IPS DF 19.7 (cell line): ENCODE results near the gene MEST.
"Not testable (repeated sequence)": the region's sequence is repeated elsewhere in the genome, so short reads cannot be mapped to it uniquely, and the experiment has no call there.

Experiments
- DNase-seq: peaks from one replicate; pipeline ENCODE4 v3.0.0-alpha.2; 2013; ENCODE audit warnings: low read depth, low spot score

The MEST gene

GRCh38 chr7:130491841-130492522 is at the start of gene MEST:
Gene MEST (plus strand): TSS chr7:130492085. CDS start chr7:130492314, 229 bp downstream.
- no peak for DNase-seq

GRCh38 chr7:130442601-130443000 is 49.3 kb upstream of the MEST start:
- no peak for DNase-seq

- no peak for DNase-seq
These were observed 47.7 kb upstream of the MEST start for GRCh38 chr7:130444234-130444633.

- no peak for DNase-seq
These were observed 47.0 kb upstream of the MEST start for GRCh38 chr7:130444751-130445407.

- DNase-seq: no peak
These were observed 45.6 kb upstream of the MEST start for GRCh38 chr7:130446259-130446658.

- DNase-seq: not testable (repeated sequence)
These were observed 40.5 kb upstream of the MEST start for GRCh38 chr7:130451344-130451743.

- no peak for DNase-seq
These were observed 38.9 kb upstream of the MEST start for GRCh38 chr7:130452951-130453350.

GRCh38 chr7:130454959-130455358 is 36.9 kb upstream of the MEST start:
- no peak for DNase-seq

- no peak for DNase-seq
These were observed 33.6 kb upstream of the MEST start for GRCh38 chr7:130458257-130458656.

- no peak for DNase-seq
These were observed 30.6 kb upstream of the MEST start for GRCh38 chr7:130461272-130461671.

- no peak for DNase-seq
These were observed 28.1 kb upstream of the MEST start for GRCh38 chr7:130463553-130464434.

- no peak for DNase-seq
These were observed 23.3 kb upstream of the MEST start for GRCh38 chr7:130468612-130469011.

- DNase-seq: no peak
These were observed 19.9 kb upstream of the MEST start for GRCh38 chr7:130471974-130472373.

GRCh38 chr7:130473289-130473688 is 18.6 kb upstream of the MEST start:
- no peak for DNase-seq

- DNase-seq: no peak
These were observed 18.0 kb upstream of the MEST start for GRCh38 chr7:130473876-130474275.

GRCh38 chr7:130475776-130476175 is 16.1 kb upstream of the MEST start:
- no peak for DNase-seq

GRCh38 chr7:130476297-130477150 is 15.4 kb upstream of the MEST start:
- no peak for DNase-seq

- DNase-seq: no peak
These were observed 12.9 kb upstream of the MEST start for GRCh38 chr7:130478991-130479390.

GRCh38 chr7:130479716-130480400 is 12.0 kb upstream of the MEST start:
- DNase-seq: no peak

GRCh38 chr7:130481898-130482297 is 10.0 kb upstream of the MEST start:
- no peak for DNase-seq

GRCh38 chr7:130483031-130483430 is 8.9 kb upstream of the MEST start:
- DNase-seq: no peak
